Thyroid gland (tissue), 4 donors: ENCODE measurements around the gene STPG3. TPM values are rescaled to one million over a fixed set of nuclear protein-coding genes. Genes with fewer than 3 reads are reported as not detected.

Experiments
- DNase-seq, 2 donors: peaks; one replicate each; pipeline ENCODE4 v3.0.0-alpha.2; 2019
- H3K27ac ChIP-seq, 3 donors: fragments of 200-600 bp; sonication (generic); 1 replicate in 2 of 3; 2 replicates in 1 of 3; pipeline ENCODE4 v1.5.1; 2016 to 2019; ENCODE audit warnings: mild to moderate bottlenecking in 1 of 3, moderate library complexity in 1 of 3
- H3K27me3 ChIP-seq: fragments of 200-600 bp; sonication (generic); one replicate; pipeline ENCODE4 v1.5.1; 2019
- H3K36me3 ChIP-seq, 2 donors: fragments of 200-600 bp; sonication (generic); one replicate each; pipeline ENCODE4 v1.5.1; 2016 to 2019
- H3K4me1 ChIP-seq, 2 donors: fragments of 200-600 bp; sonication (generic); one replicate each; pipeline ENCODE4 v1.5.1; 2017 to 2019
- H3K4me3 ChIP-seq, 3 donors: fragments of 200-600 bp; sonication (generic); replicated peaks in 1 of 3; 1 replicate in 2 of 3; 2 replicates in 1 of 3; pipeline ENCODE4 v1.5.1; 2016; ENCODE audit warnings: mild to moderate bottlenecking in 1 of 3
- H3K9me3 ChIP-seq: fragments of 200-600 bp; sonication (generic); one replicate; pipeline ENCODE4 v1.5.1; 2017
- POLR2A ChIP-seq, 2 donors: fragments of 450-650 bp; IDR thresholded peaks; one replicate each; pipeline ENCODE4 v1.6.1; 2017; ENCODE audit warnings: antibody characterized with exemption in 2 of 2, mild to moderate bottlenecking in 2 of 2, moderate library complexity in 1 of 2
- WGBS, 2 donors: methylation state at CpG; one replicate each; pipeline ENCODE4 v1.1.5; 2017; 5-methylcytosine and 5-hydroxymethylcytosine counted together
- intact Hi-C: fragments of 100-400 bp; cut with DNase I; formaldehyde crosslinking; loops from one replicate; pipeline ENCODE4 v1.15.1; 2023
- total RNA-seq, 4 donors: library from RNA; depleted of rRNA; stranded (reverse); fragments of >200 nt; gene quantifications; one replicate each; pipeline ENCODE4 v1.2.3, GENCODE V29; 2016
- TF ChIP-seq, protein P1 (sequence below), 6 experiments: fragments of 200-600 bp in 3 of 6; fragments of 450-650 bp in 3 of 6; sonication (generic) in 3 of 6; IDR thresholded peaks; one replicate each; pipeline ENCODE4 v1.5.1; 2016 to 2019; ENCODE audit warnings: antibody characterized with exemption in 6 of 6, mild to moderate bottlenecking in 2 of 6, inconsistent platforms in 1 of 6, moderate library complexity in 1 of 6

Gene STPG3
- total RNA-seq, 4 donors from 2014 or later = not detected

GRCh38 chr9:137211532-137211931 is 39.6 kb upstream of the STPG3 start:
- Histone ChIP-seq H3K4me3 (no peak overlapping the region), H3K27ac (no peak overlapping the region), H3K4me1 (peaks cover 5 to 6% of the 10 kb centered on the region in 2 donors), H3K9me3 (no peaks in the 10 kb centered on the region), H3K36me3 (no peaks in the 10 kb centered on the region), H3K27me3 (no peaks in the 10 kb centered on the region)
- DNase-seq = no peak
- TF ChIP-seq, protein P1, sequence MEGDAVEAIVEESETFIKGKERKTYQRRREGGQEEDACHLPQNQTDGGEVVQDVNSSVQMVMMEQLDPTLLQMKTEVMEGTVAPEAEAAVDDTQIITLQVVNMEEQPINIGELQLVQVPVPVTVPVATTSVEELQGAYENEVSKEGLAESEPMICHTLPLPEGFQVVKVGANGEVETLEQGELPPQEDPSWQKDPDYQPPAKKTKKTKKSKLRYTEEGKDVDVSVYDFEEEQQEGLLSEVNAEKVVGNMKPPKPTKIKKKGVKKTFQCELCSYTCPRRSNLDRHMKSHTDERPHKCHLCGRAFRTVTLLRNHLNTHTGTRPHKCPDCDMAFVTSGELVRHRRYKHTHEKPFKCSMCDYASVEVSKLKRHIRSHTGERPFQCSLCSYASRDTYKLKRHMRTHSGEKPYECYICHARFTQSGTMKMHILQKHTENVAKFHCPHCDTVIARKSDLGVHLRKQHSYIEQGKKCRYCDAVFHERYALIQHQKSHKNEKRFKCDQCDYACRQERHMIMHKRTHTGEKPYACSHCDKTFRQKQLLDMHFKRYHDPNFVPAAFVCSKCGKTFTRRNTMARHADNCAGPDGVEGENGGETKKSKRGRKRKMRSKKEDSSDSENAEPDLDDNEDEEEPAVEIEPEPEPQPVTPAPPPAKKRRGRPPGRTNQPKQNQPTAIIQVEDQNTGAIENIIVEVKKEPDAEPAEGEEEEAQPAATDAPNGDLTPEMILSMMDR (IDR thresholded peaks at IDR 0.05) = no peak
- intact Hi-C loops = no loop called here
- WGBS, 2 donors = 85 to 91% methylated on average over 13 of the region's 13 CpGs

DNA sequence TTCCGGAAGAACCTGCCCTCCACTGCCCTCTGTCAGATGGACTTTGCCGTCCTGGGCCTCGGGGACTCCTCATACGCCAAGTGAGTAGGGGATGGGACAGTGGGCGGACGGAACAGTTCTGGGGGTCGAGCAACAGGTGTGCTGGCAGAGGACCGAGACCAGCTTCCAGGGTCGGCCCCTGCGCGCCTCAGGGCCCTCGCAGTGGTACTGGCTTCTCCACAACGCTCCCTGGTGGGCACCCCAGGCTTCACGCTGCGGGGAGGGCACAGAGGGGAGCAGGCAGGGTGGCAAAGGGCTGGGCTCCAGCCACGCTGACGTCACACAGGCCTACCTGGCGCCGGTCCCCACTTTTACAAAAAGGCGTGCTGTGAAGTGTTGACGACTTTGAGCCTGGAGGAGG is 38.6 kb upstream of the STPG3 start:
- Histone ChIP-seq H3K4me3 (no peak overlapping the region), H3K27ac (no peak overlapping the region), H3K4me1 (no peaks in the 10 kb centered on the region), H3K9me3 (no peaks in the 10 kb centered on the region), H3K36me3 (no peaks in the 10 kb centered on the region), H3K27me3 (no peaks in the 10 kb centered on the region)
- DNase-seq = no peak
- no peak for TF ChIP-seq POLR2A (IDR thresholded peaks at IDR 0.05)
- TF ChIP-seq, protein P1 (IDR thresholded peaks at IDR 0.05) = no peak
- intact Hi-C loops = no loop called here
- 86 to 92% methylated on average over 17 to 21 of the region's 21 CpGs for WGBS, 2 donors

DNA sequence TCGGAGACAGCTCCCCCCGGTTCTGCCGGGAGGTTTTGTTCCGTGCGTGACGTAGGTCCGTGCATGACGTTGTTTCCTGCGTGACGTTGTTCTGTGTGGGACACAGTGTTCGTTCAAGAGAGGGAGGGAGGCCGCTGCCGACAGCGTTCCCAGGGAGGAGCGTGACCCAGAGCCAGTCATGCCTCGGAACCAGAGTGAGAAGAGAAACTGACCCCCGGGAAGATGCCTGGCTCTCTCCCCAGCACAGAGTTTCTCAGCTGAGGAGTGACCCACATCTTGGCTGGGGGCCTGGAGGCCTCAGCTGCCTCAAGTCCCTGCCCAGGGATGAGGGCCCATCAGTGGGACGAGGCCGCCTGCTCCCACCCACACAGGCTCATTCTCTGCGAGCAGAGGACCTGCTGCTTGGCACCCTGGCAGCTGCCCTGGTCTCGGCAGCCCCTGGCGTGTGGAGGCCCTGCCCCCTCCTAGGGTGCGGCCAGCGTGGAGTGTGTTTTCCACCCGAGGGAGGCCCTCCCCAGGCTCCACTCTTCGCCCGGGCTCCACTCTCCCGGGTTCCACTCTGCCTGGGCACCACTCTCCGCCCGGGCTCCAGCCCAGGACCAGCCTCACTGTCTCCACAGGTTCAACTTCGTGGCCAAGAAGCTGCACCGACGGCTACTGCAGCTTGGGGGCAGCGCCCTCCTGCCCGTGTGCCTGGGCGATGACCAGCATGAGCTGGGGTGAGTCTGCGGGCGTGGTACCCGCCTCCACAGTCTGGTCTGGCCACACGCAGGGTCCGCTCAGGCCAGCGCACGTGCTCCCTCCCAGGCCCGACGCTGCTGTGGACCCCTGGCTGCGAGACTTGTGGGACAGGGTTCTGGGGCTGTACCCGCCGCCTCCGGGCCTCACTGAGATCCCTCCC is 37.7 kb upstream of the STPG3 start:
- Histone ChIP-seq H3K4me3 (no peak overlapping the region), H3K4me1 (peaks cover 0 to 2% of the 10 kb centered on the region in 2 donors), H3K27me3 (no peaks in the 10 kb centered on the region), H3K36me3 (no peaks in the 10 kb centered on the region), H3K27ac (no peak overlapping the region), H3K9me3 (no peaks in the 10 kb centered on the region)
- intact Hi-C loops = no loop called here
- TF ChIP-seq, protein P1 (IDR thresholded peaks at IDR 0.05) = no peak
- TF ChIP-seq POLR2A (IDR thresholded peaks at IDR 0.05) = no peak
- DNase-seq = no peak
- WGBS, 2 donors = 90 to 92% methylated on average over 27 to 38 of the region's 49 CpGs

GRCh38 chr9:137214620-137215019 is 36.5 kb upstream of the STPG3 start:
- H3K36me3 ChIP-seq = no peaks in the 10 kb centered on the region
- H3K9me3 ChIP-seq = no peaks in the 10 kb centered on the region
- 95% methylated on average over 16 to 19 of the region's 19 CpGs for WGBS, 2 donors
- no peaks in the 10 kb centered on the region for H3K27me3 ChIP-seq
- no peak for DNase-seq
- H3K27ac ChIP-seq = no peak overlapping the region
- peaks cover 0 to 2% of the 10 kb centered on the region in 2 donors for H3K4me1 ChIP-seq
- TF ChIP-seq POLR2A (IDR thresholded peaks at IDR 0.05) = no peak
- TF ChIP-seq, protein P1 (IDR thresholded peaks at IDR 0.05) = no peak
- intact Hi-C loops = no loop called here
- no peak overlapping the region for H3K4me3 ChIP-seq
